D721Med (cell line): ENCODE measurements around the gene POGZ.
"Not testable (repeated sequence)": the region's sequence is repeated elsewhere in the genome, so short reads cannot be mapped to it uniquely, and the experiment has no call there.

Source experiments
- DNase-seq: peaks from one replicate; pipeline ENCODE4 v3.0.0; 2011; ENCODE audit warnings: low spot score; ENCODE audit not compliant: insufficient read length
- FAIRE-seq: peaks from 2 replicates; lab custom pipeline; 2011; peaks lifted over from hg19 to GRCh38; lab: Jason Lieb, UNC
- TF ChIP-seq, protein P1 (sequence below): IDR thresholded peaks from 2 replicates; pipeline ENCODE4 v1.5.1; 2012; ENCODE audit warnings: mild to moderate bottlenecking, control low read depth; ENCODE audit not compliant: insufficient read depth; ENCODE audit errors: missing control alignments

The POGZ gene

GRCh38 chr1:151393583-151393982 is 65.7 kb downstream of the POGZ start:
- FAIRE-seq (no peak), DNase-seq (no peak)
- TF ChIP-seq, protein P1, sequence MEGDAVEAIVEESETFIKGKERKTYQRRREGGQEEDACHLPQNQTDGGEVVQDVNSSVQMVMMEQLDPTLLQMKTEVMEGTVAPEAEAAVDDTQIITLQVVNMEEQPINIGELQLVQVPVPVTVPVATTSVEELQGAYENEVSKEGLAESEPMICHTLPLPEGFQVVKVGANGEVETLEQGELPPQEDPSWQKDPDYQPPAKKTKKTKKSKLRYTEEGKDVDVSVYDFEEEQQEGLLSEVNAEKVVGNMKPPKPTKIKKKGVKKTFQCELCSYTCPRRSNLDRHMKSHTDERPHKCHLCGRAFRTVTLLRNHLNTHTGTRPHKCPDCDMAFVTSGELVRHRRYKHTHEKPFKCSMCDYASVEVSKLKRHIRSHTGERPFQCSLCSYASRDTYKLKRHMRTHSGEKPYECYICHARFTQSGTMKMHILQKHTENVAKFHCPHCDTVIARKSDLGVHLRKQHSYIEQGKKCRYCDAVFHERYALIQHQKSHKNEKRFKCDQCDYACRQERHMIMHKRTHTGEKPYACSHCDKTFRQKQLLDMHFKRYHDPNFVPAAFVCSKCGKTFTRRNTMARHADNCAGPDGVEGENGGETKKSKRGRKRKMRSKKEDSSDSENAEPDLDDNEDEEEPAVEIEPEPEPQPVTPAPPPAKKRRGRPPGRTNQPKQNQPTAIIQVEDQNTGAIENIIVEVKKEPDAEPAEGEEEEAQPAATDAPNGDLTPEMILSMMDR = no peak

DNA sequence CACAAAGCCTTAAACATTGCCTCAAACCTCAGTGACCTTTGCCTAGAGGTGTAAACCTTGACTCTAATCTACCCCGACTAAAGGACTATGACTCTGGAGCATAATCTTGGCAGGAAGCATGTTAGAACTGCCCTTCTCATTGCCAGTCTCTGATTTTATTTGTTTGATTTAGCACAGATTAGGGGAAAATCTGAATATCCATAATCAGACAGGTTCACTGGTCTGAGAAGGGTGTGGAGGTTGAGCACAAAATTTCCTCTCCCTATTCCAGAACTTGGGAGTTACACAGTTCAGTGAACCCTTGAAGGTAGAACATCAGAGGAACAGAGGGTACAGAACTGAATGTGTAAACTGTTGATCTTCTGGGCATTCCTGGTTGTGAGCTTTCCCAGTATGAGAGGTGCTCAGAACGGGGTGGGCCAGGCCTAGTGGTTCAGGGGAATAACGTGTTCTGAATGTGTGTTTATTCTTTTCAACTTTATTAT is 68.2 kb downstream of the POGZ start:
- TF ChIP-seq, protein P1 = no peak
- DNase-seq (no peak), FAIRE-seq (no peak)

DNA sequence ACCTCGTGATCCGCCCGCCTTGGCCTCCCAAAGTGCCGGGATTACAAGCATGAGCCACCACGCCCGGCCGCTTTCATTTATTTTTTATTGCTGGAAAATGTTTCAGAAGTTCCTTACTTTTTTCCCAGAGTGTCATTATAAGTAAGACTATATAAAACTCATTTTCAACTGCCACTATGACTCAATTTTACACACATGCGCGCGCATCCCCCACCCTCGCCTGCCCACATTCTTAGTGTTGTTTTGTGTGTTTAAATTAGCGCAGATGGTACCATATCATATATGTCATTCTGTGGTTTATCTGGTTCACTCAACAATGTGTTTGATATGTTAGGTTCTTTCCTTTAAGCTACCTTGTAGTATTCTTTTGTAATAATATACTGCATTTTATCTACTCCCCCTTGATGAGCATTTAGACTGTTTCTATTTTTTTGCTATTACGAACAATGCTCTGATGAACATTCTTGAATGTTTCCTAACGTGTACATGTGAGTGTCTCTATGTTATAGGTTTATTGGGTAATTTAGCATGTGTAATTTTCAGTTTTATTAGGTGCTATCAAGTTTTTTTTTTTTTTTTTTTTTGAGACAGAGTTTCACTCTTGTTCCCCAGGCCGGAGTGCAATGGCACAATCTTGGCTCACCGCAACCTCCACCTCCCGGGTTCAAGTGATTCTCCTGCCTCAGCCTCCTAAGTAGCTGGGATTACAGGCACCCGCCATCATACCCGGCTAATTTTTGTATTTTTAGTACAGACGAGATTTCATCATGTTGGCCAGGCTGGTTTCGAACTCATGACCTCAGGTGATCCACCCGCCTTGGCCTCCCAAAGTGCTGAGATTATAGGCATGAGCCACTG is 68.8 kb downstream of the POGZ start:
- not testable (repeated sequence) for FAIRE-seq, DNase-seq

DNA sequence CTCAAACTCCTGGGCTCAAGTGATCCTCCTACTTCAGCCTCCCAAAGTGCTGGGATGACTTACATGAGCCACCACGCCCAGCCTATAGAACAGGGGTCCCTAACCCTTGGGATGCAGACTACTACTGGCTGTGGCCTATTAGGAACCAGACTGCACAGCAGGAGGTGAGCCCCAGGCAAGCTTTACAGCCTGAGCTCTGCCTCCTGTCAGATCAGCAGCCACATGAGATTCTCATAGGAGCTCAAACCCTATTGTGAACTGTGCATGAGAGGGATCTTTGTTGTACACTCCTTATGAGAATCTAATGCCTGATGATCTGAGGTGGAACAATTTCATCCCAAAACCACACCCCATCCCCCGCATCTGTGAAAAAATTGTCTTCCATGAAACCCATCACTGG is 73.3 kb downstream of the POGZ start:
- DNase-seq (no peak), FAIRE-seq (no peak)

GRCh38 chr1:151384584-151384983 is 74.7 kb downstream of the POGZ start:
- TF ChIP-seq, protein P1 = no peak
- DNase-seq (no peak), FAIRE-seq (no peak)

More for the DNA sequence above, 73.3 kb downstream of the POGZ start:
- TF ChIP-seq, protein P1 = no peak

DNA sequence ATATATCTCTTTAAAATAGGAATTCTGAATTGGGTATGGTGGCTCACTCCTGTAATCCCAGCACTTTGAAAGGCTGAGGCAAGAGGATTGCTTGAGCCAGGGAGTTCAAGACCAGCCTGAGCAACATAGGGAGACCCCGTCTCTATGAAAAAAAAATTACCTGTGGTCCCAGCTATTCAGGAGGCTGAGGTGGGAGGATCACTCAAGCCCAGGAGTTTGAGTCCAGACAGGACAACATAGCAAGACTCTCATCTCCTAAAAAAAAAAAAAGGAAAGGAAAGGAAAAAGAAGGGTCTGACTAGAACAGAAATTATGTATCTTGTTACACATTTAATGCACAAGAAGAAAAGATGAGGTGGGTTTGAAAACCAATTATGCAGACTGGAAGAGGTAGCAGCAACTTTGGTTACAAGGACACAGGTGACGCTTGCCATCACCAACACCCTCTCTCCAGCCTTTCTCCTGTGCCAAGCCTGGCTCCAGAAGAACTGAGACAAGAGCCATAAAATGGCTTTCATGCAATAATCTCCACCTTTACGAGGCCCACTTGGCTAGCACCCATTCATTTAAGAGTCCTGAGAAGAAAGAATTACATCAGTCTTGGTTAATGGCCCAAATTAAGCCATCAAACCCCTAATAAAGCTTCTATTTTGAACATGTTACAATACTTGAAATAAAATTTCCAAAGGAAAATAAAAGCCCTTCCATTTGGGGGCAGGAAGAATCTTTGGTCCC is 82.0 kb downstream of the POGZ start:
- DNase-seq (no peak), FAIRE-seq (no peak)
- TF ChIP-seq, protein P1 = no peak

- TF ChIP-seq, protein P1 = no peak
- DNase-seq (no peak), FAIRE-seq (no peak)
These were observed 86.1 kb downstream of the POGZ start for GRCh38 chr1:151373196-151373595.
